Astrocyte of the spinal cord (primary cell): Measurements from ENCODE around the gene TYRP1.
"Not testable (repeated sequence)": the region's sequence is repeated elsewhere in the genome, so short reads cannot be mapped to it uniquely, and the experiment has no call there.

ENCODE experiments used
- DNase-seq: peaks from one replicate; pipeline ENCODE4 v3.0.0; 2011; ENCODE audit warnings: low read depth, low spot score
- H3K4me3 ChIP-seq: 2 replicates; pipeline ENCODE4 v1.5.1; 2011; ENCODE audit warnings: low read depth, mild to moderate bottlenecking, low read length, moderate library complexity
- in situ Hi-C: cut with HindIII; loops from 2 replicates; pipeline ENCODE4 v1.10.0; 2017; ENCODE audit warnings: low sequenced_read_pairs
- TF ChIP-seq, protein P1 (sequence below): IDR thresholded peaks from 2 replicates; pipeline ENCODE4 v1.5.1; 2012; ENCODE audit warnings: low read depth, mild to moderate bottlenecking, low read length, inconsistent platforms

The TYRP1 gene

DNA sequence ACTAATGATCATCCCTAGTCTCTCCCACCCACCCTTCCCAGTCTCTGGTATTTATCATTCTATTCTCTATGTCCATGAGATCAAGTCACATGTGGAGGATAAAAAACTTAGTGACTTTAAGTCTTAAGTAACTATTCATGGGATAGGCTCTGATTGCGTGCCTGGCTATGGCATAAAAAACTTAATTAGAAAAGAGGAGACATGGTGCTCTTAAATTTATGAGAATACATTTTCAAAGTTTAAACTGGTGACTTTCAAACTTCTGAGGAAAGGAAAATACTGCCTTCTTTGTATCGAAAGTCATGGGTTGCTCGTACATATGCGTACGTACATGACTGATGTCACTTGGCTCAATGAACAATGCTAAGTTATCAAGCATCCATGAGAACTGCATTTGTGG, 18.2 kb upstream of the TYRP1 start:
- TF ChIP-seq, protein P1, sequence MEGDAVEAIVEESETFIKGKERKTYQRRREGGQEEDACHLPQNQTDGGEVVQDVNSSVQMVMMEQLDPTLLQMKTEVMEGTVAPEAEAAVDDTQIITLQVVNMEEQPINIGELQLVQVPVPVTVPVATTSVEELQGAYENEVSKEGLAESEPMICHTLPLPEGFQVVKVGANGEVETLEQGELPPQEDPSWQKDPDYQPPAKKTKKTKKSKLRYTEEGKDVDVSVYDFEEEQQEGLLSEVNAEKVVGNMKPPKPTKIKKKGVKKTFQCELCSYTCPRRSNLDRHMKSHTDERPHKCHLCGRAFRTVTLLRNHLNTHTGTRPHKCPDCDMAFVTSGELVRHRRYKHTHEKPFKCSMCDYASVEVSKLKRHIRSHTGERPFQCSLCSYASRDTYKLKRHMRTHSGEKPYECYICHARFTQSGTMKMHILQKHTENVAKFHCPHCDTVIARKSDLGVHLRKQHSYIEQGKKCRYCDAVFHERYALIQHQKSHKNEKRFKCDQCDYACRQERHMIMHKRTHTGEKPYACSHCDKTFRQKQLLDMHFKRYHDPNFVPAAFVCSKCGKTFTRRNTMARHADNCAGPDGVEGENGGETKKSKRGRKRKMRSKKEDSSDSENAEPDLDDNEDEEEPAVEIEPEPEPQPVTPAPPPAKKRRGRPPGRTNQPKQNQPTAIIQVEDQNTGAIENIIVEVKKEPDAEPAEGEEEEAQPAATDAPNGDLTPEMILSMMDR = no peak
- in situ Hi-C loops = no loop called here
- H3K4me3 ChIP-seq = no peak overlapping the region
- no peak for DNase-seq

DNA sequence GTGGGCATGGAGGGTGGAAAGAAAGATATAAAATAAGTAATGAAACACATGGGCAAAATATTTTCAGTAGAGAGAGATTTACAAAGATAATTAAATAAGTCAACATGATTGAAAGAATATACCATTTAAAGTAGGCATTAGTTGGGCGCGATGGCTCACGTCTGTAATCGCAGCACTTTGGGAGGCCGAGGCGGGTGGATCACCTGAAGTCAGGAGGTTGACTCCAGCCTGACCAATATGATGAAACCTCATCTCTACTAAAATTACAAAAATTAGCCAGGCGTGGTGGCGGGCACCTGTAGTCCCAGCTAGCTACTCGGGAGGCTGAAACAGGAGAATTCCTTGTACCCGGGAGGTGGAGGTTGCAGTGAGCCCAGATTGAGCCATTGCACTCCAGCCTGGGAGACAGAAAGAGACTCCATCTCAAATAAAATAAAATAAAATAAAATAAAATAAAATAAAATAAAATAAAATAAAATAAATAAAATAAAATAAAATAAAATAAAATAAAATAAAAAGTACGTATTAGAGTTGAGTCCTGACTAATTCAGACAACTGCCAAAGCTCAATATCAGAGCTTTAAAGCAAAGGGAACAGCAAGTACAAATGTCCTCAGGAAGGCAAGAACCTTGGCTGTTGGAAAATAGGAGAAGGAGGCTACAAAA, 15.6 kb upstream of the TYRP1 start:
- H3K4me3 ChIP-seq = not testable (repeated sequence)

DNA sequence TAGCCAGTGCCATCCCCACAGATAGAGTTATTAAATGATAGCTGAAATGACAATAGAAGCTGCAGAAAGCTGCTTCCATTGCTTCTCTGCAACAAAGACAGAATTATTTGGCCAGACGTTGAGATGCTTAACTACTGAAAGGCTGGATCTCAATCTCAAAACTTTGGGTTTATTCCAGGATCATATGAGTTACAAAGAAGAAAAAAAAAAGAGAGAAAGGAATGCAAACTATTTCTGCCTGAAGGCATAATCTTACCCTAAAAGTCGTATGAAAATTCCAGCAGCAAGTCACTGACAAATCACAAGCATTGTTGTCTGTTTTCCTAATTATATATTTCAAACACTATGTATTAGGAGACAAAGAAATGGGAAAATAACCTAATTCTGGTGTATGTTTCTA, 12.8 kb upstream of the TYRP1 start:
- H3K4me3 ChIP-seq = no peak overlapping the region
- peak; percentile 36 for DNase-seq
- in situ Hi-C loops = no loop called here
- TF ChIP-seq, protein P1 = no peak

More for the DNA sequence above, 15.6 kb upstream of the TYRP1 start:
- DNase-seq, in situ Hi-C loops: not testable (repeated sequence)

DNA sequence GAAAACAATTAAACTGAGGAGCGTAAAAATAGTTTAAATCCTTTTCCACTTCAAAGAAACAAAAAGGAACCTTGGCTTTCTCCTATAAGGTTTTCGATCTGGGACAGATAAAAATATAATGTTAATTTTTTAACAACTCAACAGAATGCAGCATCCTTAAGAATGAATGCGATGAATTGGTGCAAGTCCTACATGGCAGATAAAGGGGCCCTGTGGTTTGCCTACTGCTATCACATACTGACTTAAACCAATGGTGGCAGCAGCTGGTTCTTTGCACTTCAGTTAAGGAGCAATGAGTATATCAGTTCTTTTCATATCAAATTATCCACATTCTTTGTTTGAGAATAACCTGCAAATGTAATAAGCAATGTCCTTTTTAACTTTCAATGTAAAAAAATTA, 12.4 kb upstream of the TYRP1 start:
- in situ Hi-C loops = no loop called here
- TF ChIP-seq, protein P1 = no peak
- no peak for DNase-seq
- no peak overlapping the region for H3K4me3 ChIP-seq

DNA sequence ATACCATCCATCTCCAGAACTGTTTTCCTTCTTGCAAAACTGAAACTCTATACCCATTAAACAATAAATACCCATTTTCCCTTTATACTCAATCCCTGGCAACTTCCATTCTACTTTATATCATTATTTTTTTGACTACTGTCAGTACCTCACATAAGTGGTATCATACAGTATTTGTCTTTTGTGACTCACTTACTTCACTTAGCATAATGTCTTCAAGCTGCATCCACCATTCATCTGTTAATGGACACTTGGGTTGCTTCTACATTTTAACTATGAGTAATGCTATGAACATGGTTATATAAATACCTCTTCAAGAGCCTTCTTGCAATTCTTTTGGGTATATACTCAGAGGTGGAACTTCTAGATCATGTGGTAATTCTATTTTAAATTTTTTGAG, 11.6 kb upstream of the TYRP1 start:
- TF ChIP-seq, protein P1 = no peak
- no peak overlapping the region for H3K4me3 ChIP-seq
- in situ Hi-C loops = no loop called here
- peak; percentile 52 for DNase-seq

DNA sequence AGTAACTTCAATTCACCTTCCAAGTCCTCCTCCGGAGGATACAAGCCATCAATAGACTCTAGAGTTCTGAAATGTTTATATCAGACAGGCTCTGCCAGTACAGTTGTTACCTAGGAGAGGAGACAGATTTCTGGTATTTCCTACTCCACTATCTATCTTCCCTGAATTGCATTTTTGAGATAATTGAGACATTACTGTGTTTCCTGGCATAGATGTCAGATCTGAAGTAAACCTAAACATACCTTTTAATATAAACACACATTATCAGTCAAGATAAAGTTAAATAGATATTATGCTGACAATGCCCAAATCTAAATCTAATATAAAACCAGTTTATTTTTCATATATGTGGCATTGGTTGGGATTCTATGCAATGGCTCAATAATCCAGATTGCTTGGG, 8.2 kb upstream of the TYRP1 start:
- DNase-seq = no peak
- TF ChIP-seq, protein P1 = no peak
- H3K4me3 ChIP-seq = no peak overlapping the region
- in situ Hi-C loops = no loop called here

DNA sequence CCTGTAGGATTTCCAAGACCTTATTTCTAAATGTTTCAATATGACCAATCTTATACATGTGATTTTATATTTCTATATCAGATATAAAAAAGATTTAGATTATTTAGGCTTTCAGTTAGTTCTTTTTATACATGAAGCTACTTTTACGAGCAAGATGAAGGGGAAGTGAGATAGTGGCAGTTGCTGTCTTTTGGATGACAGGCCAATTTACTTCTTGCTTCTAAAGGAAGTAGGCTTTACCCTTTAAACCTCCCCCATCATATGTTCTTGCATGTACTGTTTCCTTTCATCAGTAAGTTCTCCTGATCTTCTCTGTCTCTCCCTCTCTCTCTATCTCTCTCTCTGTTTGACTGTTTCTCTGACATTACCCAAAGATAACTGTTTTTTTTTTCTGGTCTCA, 4.0 kb upstream of the TYRP1 start:
- H3K4me3 ChIP-seq = no peak overlapping the region
- in situ Hi-C loops = no loop called here
- TF ChIP-seq, protein P1 = no peak
- DNase-seq = no peak
